Suprapubic skin (tissue), 4 donors: ENCODE data around the gene HRCT1.

Experiments
- EP300 ChIP-seq: sonication (generic); formaldehyde crosslinking; IDR thresholded peaks from one replicate; pipeline ENCODE4 v1.6.1; 2017; ENCODE audit warnings: antibody characterized with exemption
- POLR2A ChIP-seq, 2 donors: fragments of 450-650 bp; IDR thresholded peaks; one replicate each; pipeline ENCODE4 v1.6.1; 2017; ENCODE audit warnings: antibody characterized with exemption in 2 of 2, mild to moderate bottlenecking in 2 of 2, moderate library complexity in 2 of 2
- POLR2AphosphoS5 ChIP-seq, 3 donors: sonication (generic); formaldehyde crosslinking; IDR thresholded peaks; one replicate each; pipeline ENCODE4 v1.6.1; 2017; ENCODE audit warnings: antibody characterized with exemption in 3 of 3
- TF ChIP-seq, protein P1 (sequence below), 2 donors: fragments of 200-600 bp in 1 of 2; fragments of 450-650 bp in 1 of 2; sonication (generic) in 1 of 2; IDR thresholded peaks; one replicate each; pipeline ENCODE4 v1.5.1; 2016 to 2019; ENCODE audit warnings: antibody characterized with exemption in 2 of 2, mild to moderate bottlenecking in 1 of 2, moderate library complexity in 1 of 2

DNA sequence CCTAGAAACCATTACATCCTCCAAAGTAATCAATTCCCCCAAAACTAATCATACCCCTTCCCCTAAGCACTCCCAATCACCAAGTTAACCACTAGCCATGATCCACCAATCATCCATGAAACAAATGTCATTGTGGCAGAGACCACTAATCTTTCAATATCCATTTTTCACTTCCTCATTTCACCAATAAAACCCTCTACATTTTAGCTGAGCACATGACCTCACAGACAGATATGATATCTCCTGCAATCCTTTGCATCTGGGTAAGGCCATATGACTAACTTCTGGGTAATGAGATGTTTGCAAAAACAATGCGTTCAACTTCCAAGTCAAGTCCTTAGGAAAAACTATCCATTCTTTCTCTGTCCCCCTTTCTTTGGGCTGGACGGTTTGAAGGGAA lies 31.2 kb downstream of the HRCT1 start:
- TF ChIP-seq, protein P1, sequence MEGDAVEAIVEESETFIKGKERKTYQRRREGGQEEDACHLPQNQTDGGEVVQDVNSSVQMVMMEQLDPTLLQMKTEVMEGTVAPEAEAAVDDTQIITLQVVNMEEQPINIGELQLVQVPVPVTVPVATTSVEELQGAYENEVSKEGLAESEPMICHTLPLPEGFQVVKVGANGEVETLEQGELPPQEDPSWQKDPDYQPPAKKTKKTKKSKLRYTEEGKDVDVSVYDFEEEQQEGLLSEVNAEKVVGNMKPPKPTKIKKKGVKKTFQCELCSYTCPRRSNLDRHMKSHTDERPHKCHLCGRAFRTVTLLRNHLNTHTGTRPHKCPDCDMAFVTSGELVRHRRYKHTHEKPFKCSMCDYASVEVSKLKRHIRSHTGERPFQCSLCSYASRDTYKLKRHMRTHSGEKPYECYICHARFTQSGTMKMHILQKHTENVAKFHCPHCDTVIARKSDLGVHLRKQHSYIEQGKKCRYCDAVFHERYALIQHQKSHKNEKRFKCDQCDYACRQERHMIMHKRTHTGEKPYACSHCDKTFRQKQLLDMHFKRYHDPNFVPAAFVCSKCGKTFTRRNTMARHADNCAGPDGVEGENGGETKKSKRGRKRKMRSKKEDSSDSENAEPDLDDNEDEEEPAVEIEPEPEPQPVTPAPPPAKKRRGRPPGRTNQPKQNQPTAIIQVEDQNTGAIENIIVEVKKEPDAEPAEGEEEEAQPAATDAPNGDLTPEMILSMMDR (IDR thresholded peaks at IDR 0.05) = no peak
- no peak for TF ChIP-seq POLR2A (IDR thresholded peaks at IDR 0.05)
- TF ChIP-seq POLR2AphosphoS5 (IDR thresholded peaks at IDR 0.05) = no peak
- no peak for TF ChIP-seq EP300
